B cell (primary cell): ENCODE data around the gene CALHM3. TPM values are rescaled to one million over a fixed set of nuclear protein-coding genes. Genes with fewer than 3 reads are reported as not detected.

ENCODE experiments used
- ATAC-seq: fragments of 200-7000 bp; cut with Tn5 transposase; one replicate; pipeline ENCODE4 v1.10.0; 2021; ENCODE audit warnings: low read depth, mild to moderate bottlenecking, moderate number of reproducible peaks, moderate library complexity
- CTCF ChIA-PET: fragments of 350-600 bp; sonication (Branson Sonifier 250); formaldehyde crosslinking; loops from one replicate; lab custom pipeline; 2021; ENCODE audit warnings: antibody characterized with exemption, inconsistent platforms; lab: Charles Lee
- POLR2A ChIA-PET: fragments of 350-600 bp; sonication (Branson Sonifier 250); formaldehyde crosslinking; loops from one replicate; lab custom pipeline; 2021; ENCODE audit warnings: antibody characterized with exemption; lab: Charles Lee
- DNase-seq: peaks from one replicate; pipeline ENCODE4 v3.0.0; 2013
- H2AFZ ChIP-seq: 2 replicates; pipeline ENCODE4 v1.6.1; 2012; ENCODE audit warnings: mild to moderate bottlenecking, low read depth, low read length; ENCODE audit not compliant: insufficient read depth, poor library complexity, severe bottlenecking
- H3K27ac ChIP-seq, 2 donors: 1 replicate in 1 of 2; 2 replicates in 1 of 2; pipeline ENCODE4 v1.5.1; 2012 to 2013; ENCODE audit warnings: low read length in 2 of 2, mild to moderate bottlenecking in 2 of 2, moderate library complexity in 1 of 2
- H3K27me3 ChIP-seq, 4 experiments: fragments of 200-600 bp in 1 of 4; sonication (generic) in 1 of 4; replicated peaks in 1 of 4; 1 replicate in 2 of 4; 2 replicates in 2 of 4; pipeline versions ENCODE4 v1.6.1 to v1.7.0; 2013 to 2016; ENCODE audit warnings: low read length in 3 of 4, mild to moderate bottlenecking in 2 of 4, mixed read lengths in 1 of 4, moderate library complexity in 1 of 4; ENCODE audit not compliant: insufficient read depth in 4 of 4, control insufficient read depth in 3 of 4; ENCODE audit errors: control extremely low read depth in 1 of 4
- H3K36me3 ChIP-seq, 2 experiments: replicated peaks in 1 of 2; 1 replicate in 1 of 2; 2 replicates in 1 of 2; pipeline versions ENCODE4 v1.6.1 to v1.7.1; 2013; ENCODE audit warnings: low read length in 1 of 2; ENCODE audit not compliant: insufficient read depth in 2 of 2, control insufficient read depth in 1 of 2; ENCODE audit errors: control extremely low read depth in 1 of 2, extremely low read depth in 1 of 2
- H3K4me1 ChIP-seq, 2 donors: fragments of 200-600 bp in 1 of 2; sonication (generic) in 1 of 2; 1 replicate in 1 of 2; 2 replicates in 1 of 2; pipeline versions ENCODE4 v1.5.1 to v1.6.1; 2013 to 2017; ENCODE audit warnings: low read length in 2 of 2; ENCODE audit not compliant: control insufficient read depth in 2 of 2, insufficient read depth in 2 of 2
- H3K4me2 ChIP-seq: replicated peaks from 2 replicates; pipeline ENCODE3; 2012; ENCODE audit warnings: mild to moderate bottlenecking, low read depth, low read length; ENCODE audit not compliant: poor library complexity, severe bottlenecking
- H3K4me3 ChIP-seq, 5 experiments: fragments of 200-600 bp in 1 of 5; sonication (generic) in 1 of 5; 1 replicate in 3 of 5; 2 replicates in 2 of 5; pipeline versions ENCODE4 v1.5.1 to v1.7.0; 2011 to 2016; ENCODE audit warnings: low read length in 4 of 5, mild to moderate bottlenecking in 4 of 5, low read depth in 2 of 5, control low read depth in 1 of 5, moderate library complexity in 1 of 5; ENCODE audit not compliant: insufficient read depth in 1 of 5; ENCODE audit errors: control extremely low read depth in 1 of 5, extremely low read depth in 1 of 5
- H3K79me2 ChIP-seq: fragments of 200-600 bp; sonication (generic); one replicate; pipeline ENCODE4 v1.6.0; 2016; ENCODE audit warnings: low read length; ENCODE audit not compliant: control insufficient read depth, insufficient read depth
- H3K9ac ChIP-seq: fragments of 200-600 bp; sonication (generic); 2 replicates; pipeline ENCODE4 v1.6.1; 2017; ENCODE audit warnings: mild to moderate bottlenecking, low read length, moderate library complexity
- H3K9me3 ChIP-seq, 3 donors: one replicate each; pipeline versions ENCODE4 v1.6.1 to v1.7.1; 2013; ENCODE audit warnings: low read length in 2 of 3; ENCODE audit not compliant: control insufficient read depth in 2 of 3, insufficient read depth in 1 of 3; ENCODE audit errors: control extremely low read depth in 1 of 3
- H4K20me1 ChIP-seq: 2 replicates; pipeline ENCODE4 v1.6.0; 2012; ENCODE audit warnings: mild to moderate bottlenecking, low read length; ENCODE audit not compliant: insufficient read depth, control insufficient read depth, poor library complexity, severe bottlenecking
- H3K27ac Mint-ChIP-seq: one replicate; pipeline ENCODE4 v1.8.0; 2021; ENCODE audit warnings: mixed read lengths
- H3K27me3 Mint-ChIP-seq: one replicate; pipeline ENCODE4 v1.8.0; 2021; ENCODE audit warnings: mixed read lengths
- H3K4me1 Mint-ChIP-seq: one replicate; pipeline ENCODE4 v1.8.0; 2021; ENCODE audit warnings: mixed read lengths
- H3K4me3 Mint-ChIP-seq: one replicate; pipeline ENCODE4 v1.8.0; 2021; ENCODE audit warnings: mixed read lengths
- H3K9me3 Mint-ChIP-seq: one replicate; pipeline ENCODE4 v1.8.0; 2022; ENCODE audit warnings: mixed read lengths; ENCODE audit not compliant: insufficient read depth
- EZH2 ChIP-seq: IDR thresholded peaks from 2 replicates; pipeline ENCODE4 v1.6.1; 2012; ENCODE audit warnings: borderline replicate concordance, low read depth, mild to moderate bottlenecking, moderate library complexity, low read length; ENCODE audit not compliant: insufficient read depth, poor library complexity, severe bottlenecking
- WGBS: methylation state at CpG from one replicate; pipeline ENCODE4 v1.1.5; 2013; ENCODE audit warnings: missing lambda C conversion rate; ENCODE audit not compliant: insufficient coverage; 5-methylcytosine and 5-hydroxymethylcytosine counted together
- intact Hi-C: fragments of 100-400 bp; cut with micrococcal nuclease; formaldehyde crosslinking; loops from one replicate; pipeline ENCODE4 v1.10.0; 2022
- polyA plus RNA-seq: library from polyadenylated mRNA; depleted of rRNA; stranded (reverse); fragments of >200 nt; gene quantifications from 2 replicates; pipeline ENCODE4 v1.2.3, GENCODE V29; 2012
- total RNA-seq, 2 donors: library from RNA; stranded (reverse); fragments of 120-200 nt in 1 of 2; gene quantifications; 1 replicate in 1 of 2; 2 replicates in 1 of 2; pipeline versions ENCODE4 v1.2.3 to v1.2.4, GENCODE V29; 2013 to 2022
- TF ChIP-seq, protein P1 (sequence below): fragments of 200-600 bp; IDR thresholded peaks from one replicate; pipeline ENCODE4 v1.8.0; 2022; ENCODE audit warnings: antibody characterized with exemption, mild to moderate bottlenecking

The CALHM3 gene
- total and polyA plus RNA-seq, 2 donors (not counting 1 experiment from before 2014, with no cell fraction given) = not detected

DNA sequence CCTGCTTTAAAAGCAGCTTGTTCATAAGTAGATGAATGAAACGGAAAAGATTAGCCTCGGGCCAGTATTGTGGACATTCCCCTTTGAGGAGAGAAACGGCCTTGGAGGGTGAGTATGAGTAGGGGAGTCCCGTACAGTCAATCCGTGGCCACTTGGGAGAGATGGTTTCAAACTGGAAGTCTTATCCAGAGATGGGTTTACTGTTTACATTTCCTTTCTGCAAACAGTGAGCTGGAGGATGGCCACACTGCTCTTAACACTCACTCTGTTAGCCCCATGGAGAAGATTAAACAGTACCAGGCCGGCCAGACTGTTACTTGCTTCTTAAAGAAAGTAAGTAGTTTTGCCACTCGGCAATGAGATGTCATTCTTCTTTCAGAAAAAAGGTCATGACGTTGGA lies 47.1 kb downstream of the CALHM3 start:
- Histone ChIP-seq H3K36me3 (peaks cover 0 to 56% of the 10 kb centered on the region in 2 experiments), H3K4me1 (no peaks in the 10 kb centered on the region)
- H3K4me1 Mint-ChIP-seq = no peaks in the 10 kb centered on the region

DNA sequence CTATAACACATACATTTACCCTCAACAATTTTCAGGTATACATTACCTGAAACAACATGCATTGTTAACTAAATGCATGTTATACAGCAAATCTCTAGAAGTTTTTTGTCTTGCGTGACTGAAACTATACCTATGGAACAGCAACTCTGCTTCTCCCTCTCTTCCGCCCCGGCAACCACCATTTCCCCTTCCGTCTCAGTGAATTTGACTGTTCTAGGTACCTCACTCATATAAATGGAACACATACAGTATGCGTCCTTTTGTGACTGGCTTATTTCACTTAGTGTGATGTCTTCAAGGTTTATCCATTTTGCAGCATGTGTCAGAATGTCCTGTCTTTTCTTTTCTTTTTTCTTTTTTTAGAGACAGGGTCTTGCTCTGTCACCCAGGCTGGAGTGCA lies 49.4 kb downstream of the CALHM3 start:
- no peaks in the 10 kb centered on the region for H3K27me3 ChIP-seq
- intact Hi-C loops = no loop called here
- ChIA-PET CTCF (no interaction called here), POLR2A (no interaction called here)
- no peak for DNase-seq
- H3K79me2 ChIP-seq = no peaks in the 10 kb centered on the region
- TF ChIP-seq, protein P1, sequence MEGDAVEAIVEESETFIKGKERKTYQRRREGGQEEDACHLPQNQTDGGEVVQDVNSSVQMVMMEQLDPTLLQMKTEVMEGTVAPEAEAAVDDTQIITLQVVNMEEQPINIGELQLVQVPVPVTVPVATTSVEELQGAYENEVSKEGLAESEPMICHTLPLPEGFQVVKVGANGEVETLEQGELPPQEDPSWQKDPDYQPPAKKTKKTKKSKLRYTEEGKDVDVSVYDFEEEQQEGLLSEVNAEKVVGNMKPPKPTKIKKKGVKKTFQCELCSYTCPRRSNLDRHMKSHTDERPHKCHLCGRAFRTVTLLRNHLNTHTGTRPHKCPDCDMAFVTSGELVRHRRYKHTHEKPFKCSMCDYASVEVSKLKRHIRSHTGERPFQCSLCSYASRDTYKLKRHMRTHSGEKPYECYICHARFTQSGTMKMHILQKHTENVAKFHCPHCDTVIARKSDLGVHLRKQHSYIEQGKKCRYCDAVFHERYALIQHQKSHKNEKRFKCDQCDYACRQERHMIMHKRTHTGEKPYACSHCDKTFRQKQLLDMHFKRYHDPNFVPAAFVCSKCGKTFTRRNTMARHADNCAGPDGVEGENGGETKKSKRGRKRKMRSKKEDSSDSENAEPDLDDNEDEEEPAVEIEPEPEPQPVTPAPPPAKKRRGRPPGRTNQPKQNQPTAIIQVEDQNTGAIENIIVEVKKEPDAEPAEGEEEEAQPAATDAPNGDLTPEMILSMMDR = no peak
- TF ChIP-seq EZH2 = no peak
- H3K36me3 ChIP-seq = peaks cover 0 to 63% of the 10 kb centered on the region in 2 experiments
- WGBS = 80% methylated on average over 1 of the region's 5 CpGs
- no peaks in the 10 kb centered on the region for H3K9me3 Mint-ChIP-seq
- H3K27ac Mint-ChIP-seq = no peak overlapping the region
- H3K4me2 ChIP-seq = no peak overlapping the region
- H3K4me1 Mint-ChIP-seq = no peaks in the 10 kb centered on the region
- H3K4me1 ChIP-seq = no peaks in the 10 kb centered on the region
- H2AFZ ChIP-seq = no peak overlapping the region
- H3K4me3 ChIP-seq = no peak overlapping the region
- ATAC-seq = no peak
- H3K9ac ChIP-seq = no peak overlapping the region
- no peak overlapping the region for H3K4me3 Mint-ChIP-seq
- H3K27me3 Mint-ChIP-seq = no peaks in the 10 kb centered on the region
- H3K9me3 ChIP-seq = no peaks in the 10 kb centered on the region
- no peaks in the 10 kb centered on the region for H4K20me1 ChIP-seq
- H3K27ac ChIP-seq = no peak overlapping the region

More for the DNA sequence above, 47.1 kb downstream of the CALHM3 start:
- H3K27me3 ChIP-seq = no peaks in the 10 kb centered on the region
- no peaks in the 10 kb centered on the region for H4K20me1 ChIP-seq
- ATAC-seq = no peak
- no peak overlapping the region for H3K9ac ChIP-seq
- 95% methylated on average over 8 of the region's 8 CpGs for WGBS
- no peaks in the 10 kb centered on the region for H3K27me3 Mint-ChIP-seq
- H3K27ac ChIP-seq = no peak overlapping the region
- no peak overlapping the region for H3K27ac Mint-ChIP-seq
- no peaks in the 10 kb centered on the region for H3K9me3 Mint-ChIP-seq
- no peak for TF ChIP-seq EZH2
- TF ChIP-seq, protein P1 = no peak
- no peak for DNase-seq
- H3K9me3 ChIP-seq = no peaks in the 10 kb centered on the region
- H3K79me2 ChIP-seq = no peaks in the 10 kb centered on the region
- intact Hi-C loops = no loop called here
- POLR2A ChIA-PET = no interaction called here
- CTCF ChIA-PET = interaction anchor here (1.8 kb wide), 1 partner anchor 51 kb away, joined by 4 read pairs; no protein-coding TSS in a partner anchor
- H2AFZ ChIP-seq = no peak overlapping the region
- H3K4me2 ChIP-seq = no peak overlapping the region
- H3K4me3 ChIP-seq = no peak overlapping the region
- H3K4me3 Mint-ChIP-seq = no peak overlapping the region
